HCT116 (cell line): Measurements from ENCODE around the gene ZFP28. TPM values are rescaled to one million over a fixed set of nuclear protein-coding genes. Genes with fewer than 3 reads are reported as not detected.

Experiments
- ATAC-seq: fragments of 200-7000 bp; cut with Tn5 transposase; 2 replicates; pipeline ENCODE4 v1.9.1; 2020; ENCODE audit warnings: mild to moderate bottlenecking, moderate library complexity
- BruUV-seq: library from RNA; stranded (reverse); fragments of 400-500 nt; replicated peaks from 2 replicates; lab custom pipeline; 2021; lab: Mats Ljungman, UMichigan
- CTCF ChIA-PET: fragments of 300-600 bp; sonication (Branson Sonifier 250); formaldehyde crosslinking; loops from one replicate; lab custom pipeline; 2021; ENCODE audit warnings: antibody characterized with exemption; lab: Charles Lee
- POLR2A ChIA-PET: fragments of 300-600, 350-600 bp; sonication (Branson Sonifier 250); formaldehyde crosslinking; loops from one replicate; lab custom pipeline; 2021; ENCODE audit warnings: antibody characterized with exemption; lab: Charles Lee
- RAD21 ChIA-PET, 2 experiments: fragments of 300-600 bp; sonication (Branson Sonifier 250); formaldehyde crosslinking; loops; one replicate each; lab custom pipeline; 2023; ENCODE audit warnings: low total read pairs in 2 of 2; ENCODE audit not compliant: uncharacterized antibody in 2 of 2, unreplicated experiment in 2 of 2, low non-redundant PET in 1 of 2; lab: Charles Lee
- DNase-seq: peaks from one replicate; pipeline ENCODE4 v3.0.0-alpha.2; 2010; ENCODE audit warnings: low read depth, low spot score
- H2AFZ ChIP-seq: fragments of 200-600 bp; shearing (Covaris generic), sonication (generic); 2 replicates; pipeline ENCODE4 v1.6.1; 2017; ENCODE audit warnings: low read depth, mixed run types, mixed read lengths, antibody characterized with exemption, low read length; ENCODE audit not compliant: poor library complexity, severe bottlenecking
- H3K27ac ChIP-seq: 2 replicates; pipeline ENCODE4 v1.5.1; 2012; ENCODE audit warnings: low read depth, low read length
- H3K27me3 ChIP-seq: fragments of 200-600 bp; sonication (generic); 2 replicates; pipeline ENCODE4 v1.6.1; 2016; ENCODE audit warnings: mixed run types, low read length, mixed read lengths; ENCODE audit not compliant: insufficient read depth
- H3K36me3 ChIP-seq, 2 experiments: fragments of 200-500 bp in 1 of 2; fragments of 200-600 bp in 1 of 2; sonication (Bioruptor generic) in 1 of 2; sonication (generic) in 1 of 2; 2 replicates each; pipeline versions ENCODE4 v1.5.1 to v1.6.1; 2014 to 2016; ENCODE audit warnings: low read length in 2 of 2, inconsistent platforms in 1 of 2, mixed read lengths in 1 of 2, mixed run types in 1 of 2; ENCODE audit not compliant: insufficient read depth in 2 of 2, control insufficient read depth in 1 of 2
- H3K4me1 ChIP-seq, 2 experiments: fragments of 200-600 bp in 1 of 2; sonication (generic) in 1 of 2; 2 replicates each; pipeline versions ENCODE4 v1.5.1 to v1.6.1; 2012 to 2017; ENCODE audit warnings: low read length in 2 of 2, inconsistent platforms in 1 of 2, mild to moderate bottlenecking in 1 of 2, mixed read lengths in 1 of 2, mixed run types in 1 of 2, moderate library complexity in 1 of 2; ENCODE audit not compliant: insufficient read depth in 2 of 2, control insufficient read depth in 1 of 2
- H3K4me2 ChIP-seq: fragments of 200-600 bp; sonication (generic); 2 replicates; pipeline ENCODE4 v1.6.1; 2017; ENCODE audit warnings: mixed run types, low read length, mixed read lengths
- H3K4me3 ChIP-seq, 2 experiments: fragments of 200-600 bp in 1 of 2; sonication (generic) in 1 of 2; replicated peaks in 1 of 2; 2 replicates each; pipeline ENCODE4 v1.5.1; 2011 to 2016; ENCODE audit warnings: low read length in 2 of 2, control low read depth in 1 of 2, low read depth in 1 of 2, mild to moderate bottlenecking in 1 of 2, mixed read lengths in 1 of 2, mixed run types in 1 of 2
- H3K79me2 ChIP-seq: fragments of 200-600 bp; sonication (generic); 2 replicates; pipeline ENCODE4 v1.6.1; 2017; ENCODE audit warnings: mild to moderate bottlenecking, mixed run types, low read length, moderate library complexity, mixed read lengths; ENCODE audit not compliant: insufficient read depth
- H3K9ac ChIP-seq: fragments of 200-600 bp; sonication (generic); 2 replicates; pipeline ENCODE4 v1.6.1; 2016; ENCODE audit warnings: low read length, mixed read lengths
- H3K9me2 ChIP-seq: fragments of 200-600 bp; sonication (generic), shearing (Covaris generic); 2 replicates; pipeline ENCODE4 v1.6.1; 2017; ENCODE audit warnings: mixed run types, mild to moderate bottlenecking, moderate library complexity; ENCODE audit not compliant: insufficient read depth
- H3K9me3 ChIP-seq, 2 experiments: fragments of 200-500 bp in 1 of 2; fragments of 200-600 bp in 1 of 2; sonication (Bioruptor generic) in 1 of 2; sonication (generic) in 1 of 2; 2 replicates each; pipeline ENCODE4 v1.6.1; 2014 to 2017; ENCODE audit warnings: low read length in 2 of 2, mixed read lengths in 2 of 2, inconsistent platforms in 1 of 2, low read depth in 1 of 2, mild to moderate bottlenecking in 1 of 2, mixed run types in 1 of 2, moderate library complexity in 1 of 2; ENCODE audit not compliant: control insufficient read depth in 1 of 2, insufficient read depth in 1 of 2
- H4K20me1 ChIP-seq: fragments of 200-600 bp; sonication (generic), shearing (Covaris generic); 2 replicates; pipeline ENCODE4 v1.6.1; 2017; ENCODE audit warnings: mixed run types, mild to moderate bottlenecking, moderate library complexity; ENCODE audit not compliant: insufficient read depth
- EZH2 ChIP-seq: fragments of 200-600 bp; sonication (generic); IDR thresholded peaks from 2 replicates; pipeline ENCODE4 v1.6.1; 2017; ENCODE audit warnings: antibody characterized with exemption, mixed run types
- EZH2phosphoT487 ChIP-seq: fragments of 200-600 bp; IDR thresholded peaks from 2 replicates; pipeline ENCODE4 v1.6.1; 2018; ENCODE audit warnings: antibody characterized with exemption, borderline replicate concordance
- FOSL1 ChIP-seq: IDR thresholded peaks from 2 replicates; pipeline ENCODE4 v1.6.1; 2012; ENCODE audit warnings: low read depth
- JUND ChIP-seq: IDR thresholded peaks from 2 replicates; pipeline ENCODE4 v1.6.1; 2012
- POLR2A ChIP-seq: IDR thresholded peaks from 2 replicates; pipeline ENCODE4 v1.7.0; 2011; ENCODE audit warnings: borderline replicate concordance; ENCODE audit not compliant: insufficient read depth, insufficient read length; ENCODE audit errors: extremely low read depth
- SIN3A ChIP-seq: IDR thresholded peaks from 2 replicates; pipeline ENCODE4 v1.6.1; 2012; ENCODE audit warnings: low read depth
- TCF7L2 ChIP-seq: IDR thresholded peaks from 2 replicates; pipeline ENCODE4 v1.7.0; 2011; ENCODE audit warnings: borderline replicate concordance, inconsistent platforms; ENCODE audit not compliant: insufficient read depth, insufficient read length; ENCODE audit errors: extremely low read depth
- intact Hi-C: fragments of 100-400 bp; cut with micrococcal nuclease; formaldehyde crosslinking; loops from 2 replicates; pipeline ENCODE4 v1.10.0; 2022
- total RNA-seq: library from RNA; stranded (reverse); gene quantifications from one replicate; pipeline ENCODE4 v1.2.1, GENCODE V29; 2021; ENCODE audit not compliant: unreplicated experiment
- TF ChIP-seq, protein P1 (sequence below): IDR thresholded peaks from 2 replicates; pipeline ENCODE4 v1.6.1; 2012
- TF ChIP-seq, protein P2 (sequence below): IDR thresholded peaks from 2 replicates; pipeline ENCODE4 v1.6.1; 2011; ENCODE audit warnings: mild to moderate bottlenecking, low read length, moderate library complexity; ENCODE audit not compliant: insufficient replicate concordance; ENCODE audit errors: extremely low read depth
- TF ChIP-seq, protein P3 (sequence below), 3 experiments: fragments of 200-600 bp in 1 of 3; sonication (generic) in 1 of 3; IDR thresholded peaks in 2 of 3; conservative IDR thresholded peaks in 1 of 3; 2 replicates each; pipeline ENCODE4 v1.5.1; 2012 to 2017; ENCODE audit warnings: low read depth in 2 of 3, low read length in 2 of 3, antibody characterized with exemption in 1 of 3, borderline replicate concordance in 1 of 3, control low read depth in 1 of 3, mild to moderate bottlenecking in 1 of 3, mixed read lengths in 1 of 3, mixed run types in 1 of 3, moderate library complexity in 1 of 3; ENCODE audit not compliant: insufficient read depth in 1 of 3
- TF ChIP-seq, protein P4 (sequence below): IDR thresholded peaks from 2 replicates; pipeline ENCODE4 v1.6.1; 2012

ZFP28 gene
- total RNA-seq, 1 experiment from 2014 or later = not detected

DNA sequence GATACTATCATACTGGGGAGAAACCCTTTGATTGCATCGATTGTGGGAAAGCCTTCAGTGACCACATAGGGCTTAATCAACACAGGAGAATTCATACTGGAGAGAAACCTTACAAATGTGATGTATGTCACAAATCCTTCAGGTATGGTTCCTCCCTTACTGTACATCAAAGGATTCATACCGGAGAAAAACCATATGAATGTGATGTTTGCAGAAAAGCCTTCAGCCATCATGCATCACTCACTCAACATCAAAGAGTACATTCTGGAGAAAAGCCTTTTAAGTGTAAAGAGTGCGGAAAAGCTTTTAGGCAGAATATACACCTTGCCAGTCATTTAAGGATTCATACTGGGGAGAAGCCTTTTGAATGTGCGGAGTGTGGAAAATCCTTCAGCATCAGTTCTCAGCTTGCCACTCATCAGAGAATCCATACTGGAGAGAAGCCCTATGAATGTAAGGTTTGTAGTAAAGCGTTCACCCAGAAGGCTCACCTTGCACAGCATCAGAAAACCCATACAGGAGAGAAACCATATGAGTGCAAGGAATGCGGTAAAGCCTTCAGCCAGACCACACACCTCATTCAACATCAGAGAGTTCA is 15.6 kb downstream of the ZFP28 start (continued):
- TF ChIP-seq, protein P1, sequence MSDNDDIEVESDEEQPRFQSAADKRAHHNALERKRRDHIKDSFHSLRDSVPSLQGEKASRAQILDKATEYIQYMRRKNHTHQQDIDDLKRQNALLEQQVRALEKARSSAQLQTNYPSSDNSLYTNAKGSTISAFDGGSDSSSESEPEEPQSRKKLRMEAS = no peak
- no peak for TF ChIP-seq EZH2
- no peak for TF ChIP-seq SIN3A
- no peak for TF ChIP-seq FOSL1
- TF ChIP-seq EZH2phosphoT487 = no peak
- TF ChIP-seq, all 23 proteins: peak for 0

DNA sequence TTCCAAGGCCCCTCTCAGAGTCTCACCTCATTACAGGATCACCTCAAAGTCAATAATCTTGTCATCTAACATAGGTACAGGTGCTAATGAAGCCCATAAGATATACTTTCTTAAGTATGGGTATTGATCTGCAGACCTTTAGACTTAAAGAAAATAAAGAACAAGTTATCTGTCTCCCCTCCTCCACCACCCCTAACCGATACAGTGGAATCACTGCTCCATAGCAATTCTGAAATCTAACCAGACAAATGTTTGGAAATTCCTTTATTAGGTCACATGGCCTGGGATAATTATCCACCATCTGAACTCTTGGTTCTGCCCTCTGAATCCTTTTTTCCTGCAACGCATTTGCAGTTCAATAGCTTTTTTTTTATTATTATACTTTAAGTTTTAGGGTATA is 24.0 kb downstream of the ZFP28 start:
- Histone ChIP-seq H3K4me3 (no peak overlapping the region), H3K4me2 (no peak overlapping the region), H3K27me3 (no peaks in the 10 kb centered on the region), H3K27ac (no peak overlapping the region), H3K79me2 (no peaks in the 10 kb centered on the region), H3K36me3 (no peaks in the 10 kb centered on the region), H2AFZ (no peak overlapping the region), H4K20me1 (no peaks in the 10 kb centered on the region), H3K9me3 (peaks cover 14 to 27% of the 10 kb centered on the region in 2 experiments; a peak in 2 of 4 replicates), H3K4me1 (no peaks in the 10 kb centered on the region), H3K9me2 (no peaks in the 10 kb centered on the region), H3K9ac (no peak overlapping the region)
- RAD21 ChIA-PET = no interaction called here
- POLR2A ChIA-PET = no interaction called here
- no peak for ATAC-seq
- no TSS peak for BruUV-seq
- intact Hi-C loops = no loop called here
- no peak for DNase-seq
- CTCF ChIA-PET = no interaction called here
- TF ChIP-seq POLR2A = no peak
- TF ChIP-seq TCF7L2 = no peak
- no peak for TF ChIP-seq FOSL1
- TF ChIP-seq, protein P2, sequence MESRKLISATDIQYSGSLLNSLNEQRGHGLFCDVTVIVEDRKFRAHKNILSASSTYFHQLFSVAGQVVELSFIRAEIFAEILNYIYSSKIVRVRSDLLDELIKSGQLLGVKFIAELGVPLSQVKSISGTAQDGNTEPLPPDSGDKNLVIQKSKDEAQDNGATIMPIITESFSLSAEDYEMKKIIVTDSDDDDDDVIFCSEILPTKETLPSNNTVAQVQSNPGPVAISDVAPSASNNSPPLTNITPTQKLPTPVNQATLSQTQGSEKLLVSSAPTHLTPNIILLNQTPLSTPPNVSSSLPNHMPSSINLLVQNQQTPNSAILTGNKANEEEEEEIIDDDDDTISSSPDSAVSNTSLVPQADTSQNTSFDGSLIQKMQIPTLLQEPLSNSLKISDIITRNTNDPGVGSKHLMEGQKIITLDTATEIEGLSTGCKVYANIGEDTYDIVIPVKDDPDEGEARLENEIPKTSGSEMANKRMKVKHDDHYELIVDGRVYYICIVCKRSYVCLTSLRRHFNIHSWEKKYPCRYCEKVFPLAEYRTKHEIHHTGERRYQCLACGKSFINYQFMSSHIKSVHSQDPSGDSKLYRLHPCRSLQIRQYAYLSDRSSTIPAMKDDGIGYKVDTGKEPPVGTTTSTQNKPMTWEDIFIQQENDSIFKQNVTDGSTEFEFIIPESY = no peak
- TF ChIP-seq, protein P1 = no peak
- TF ChIP-seq SIN3A = no peak
- no peak for TF ChIP-seq JUND
- TF ChIP-seq, protein P3, sequence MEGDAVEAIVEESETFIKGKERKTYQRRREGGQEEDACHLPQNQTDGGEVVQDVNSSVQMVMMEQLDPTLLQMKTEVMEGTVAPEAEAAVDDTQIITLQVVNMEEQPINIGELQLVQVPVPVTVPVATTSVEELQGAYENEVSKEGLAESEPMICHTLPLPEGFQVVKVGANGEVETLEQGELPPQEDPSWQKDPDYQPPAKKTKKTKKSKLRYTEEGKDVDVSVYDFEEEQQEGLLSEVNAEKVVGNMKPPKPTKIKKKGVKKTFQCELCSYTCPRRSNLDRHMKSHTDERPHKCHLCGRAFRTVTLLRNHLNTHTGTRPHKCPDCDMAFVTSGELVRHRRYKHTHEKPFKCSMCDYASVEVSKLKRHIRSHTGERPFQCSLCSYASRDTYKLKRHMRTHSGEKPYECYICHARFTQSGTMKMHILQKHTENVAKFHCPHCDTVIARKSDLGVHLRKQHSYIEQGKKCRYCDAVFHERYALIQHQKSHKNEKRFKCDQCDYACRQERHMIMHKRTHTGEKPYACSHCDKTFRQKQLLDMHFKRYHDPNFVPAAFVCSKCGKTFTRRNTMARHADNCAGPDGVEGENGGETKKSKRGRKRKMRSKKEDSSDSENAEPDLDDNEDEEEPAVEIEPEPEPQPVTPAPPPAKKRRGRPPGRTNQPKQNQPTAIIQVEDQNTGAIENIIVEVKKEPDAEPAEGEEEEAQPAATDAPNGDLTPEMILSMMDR (IDR thresholded peaks at IDR 0.05 in 2 of 3, conservative IDR thresholded peaks at IDR 0.05 in 1 of 3; ENCODE audit: borderline replicate concordance in 1 of 3, insufficient read depth in 1 of 3, low read depth in 2 of 3, low read length in 2 of 3) = no peak
- TF ChIP-seq, protein P4, sequence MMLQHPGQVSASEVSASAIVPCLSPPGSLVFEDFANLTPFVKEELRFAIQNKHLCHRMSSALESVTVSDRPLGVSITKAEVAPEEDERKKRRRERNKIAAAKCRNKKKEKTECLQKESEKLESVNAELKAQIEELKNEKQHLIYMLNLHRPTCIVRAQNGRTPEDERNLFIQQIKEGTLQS = no peak
- no peak for TF ChIP-seq EZH2
